CMK (cell line): ENCODE measurements around the gene POMT1.
A peak's percentile ranks its signal among the peaks of the same experiment; 100 is the strongest.
"Not testable (repeated sequence)": the region's sequence is repeated elsewhere in the genome, so short reads cannot be mapped to it uniquely, and the experiment has no call there.

Source experiments
- DNase-seq: peaks from one replicate; pipeline ENCODE4 v3.0.0-alpha.2; 2010; ENCODE audit warnings: low read depth

The POMT1 gene

GRCh38 chr9:131524665-131525315 is 22.1 kb downstream of the POMT1 start:
- DNase-seq: no peak

- no peak for DNase-seq
Measured at GRCh38 chr9:131525643-131526565, 23.2 kb downstream of the POMT1 start.

DNA sequence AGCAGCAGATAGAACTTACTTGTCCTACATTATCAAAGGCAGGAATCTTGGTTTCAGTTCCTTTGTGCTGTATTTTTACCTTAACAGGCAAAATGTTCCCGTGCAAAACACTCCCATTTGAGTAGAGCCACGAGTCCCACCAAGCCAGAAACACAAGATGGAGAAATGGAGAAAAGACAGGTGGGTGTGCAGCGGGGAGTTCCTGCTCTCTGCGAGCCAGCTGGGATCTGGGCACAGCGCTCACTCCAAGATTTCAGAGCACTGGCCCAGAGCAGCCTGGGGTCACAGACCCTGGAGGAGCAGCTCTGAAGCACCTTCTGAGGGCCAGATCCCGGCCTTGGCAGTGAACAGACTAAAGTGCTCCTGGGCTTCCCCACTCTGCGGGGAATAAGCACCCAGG is 25.5 kb downstream of the POMT1 start:
- no peak for DNase-seq

GRCh38 chr9:131528886-131529505 is 26.3 kb downstream of the POMT1 start:
- DNase-seq: no peak

DNA sequence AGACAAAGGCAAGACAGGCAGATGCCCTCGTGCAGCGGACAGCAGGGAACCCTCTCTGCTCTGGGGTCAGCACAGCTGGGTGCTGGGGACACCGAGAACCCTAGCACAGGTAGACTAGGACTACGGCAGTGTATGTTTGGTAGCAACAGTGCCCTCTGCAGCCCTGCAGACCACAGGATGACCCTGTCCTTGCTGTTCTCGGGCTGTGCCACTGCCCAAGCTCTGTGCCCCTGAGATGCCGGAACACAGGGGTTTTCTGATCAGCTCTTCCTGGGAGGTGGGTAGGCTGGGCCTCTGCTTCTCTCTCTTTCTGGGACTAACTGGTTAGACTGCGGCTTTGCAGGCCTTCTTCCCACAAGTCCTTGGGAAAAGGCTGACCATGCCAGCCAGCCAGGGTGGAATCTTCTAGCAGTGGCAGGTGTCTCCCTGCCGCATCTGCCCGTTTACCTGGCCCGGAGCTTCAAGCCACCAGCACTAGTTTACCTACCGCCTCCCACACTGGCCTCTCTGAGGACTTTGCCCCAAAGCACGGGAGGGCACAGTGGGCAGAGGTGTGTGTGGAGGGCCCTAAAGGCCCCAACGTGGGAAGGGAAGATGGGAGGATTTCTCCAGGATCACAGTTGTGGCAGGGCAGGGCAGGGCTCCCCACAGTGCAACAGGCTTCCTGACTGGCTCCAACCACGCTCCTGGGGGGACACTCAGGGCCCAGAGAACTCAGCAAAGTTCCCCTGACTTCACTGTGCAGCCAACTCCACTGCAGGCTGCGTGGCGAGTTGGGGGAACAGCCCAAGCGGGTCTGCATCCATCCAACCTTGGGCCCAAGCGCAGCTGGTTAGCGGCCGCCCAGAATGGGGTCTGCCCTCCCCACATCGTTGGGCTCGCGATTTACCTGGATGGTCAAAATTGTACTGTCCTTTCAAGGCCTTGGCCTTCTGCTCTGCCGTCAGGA is 27.2 kb downstream of the POMT1 start:
- DNase-seq: no peak

GRCh38 chr9:131530546-131530919 is 27.8 kb downstream of the POMT1 start:
- DNase-seq: no peak

DNA sequence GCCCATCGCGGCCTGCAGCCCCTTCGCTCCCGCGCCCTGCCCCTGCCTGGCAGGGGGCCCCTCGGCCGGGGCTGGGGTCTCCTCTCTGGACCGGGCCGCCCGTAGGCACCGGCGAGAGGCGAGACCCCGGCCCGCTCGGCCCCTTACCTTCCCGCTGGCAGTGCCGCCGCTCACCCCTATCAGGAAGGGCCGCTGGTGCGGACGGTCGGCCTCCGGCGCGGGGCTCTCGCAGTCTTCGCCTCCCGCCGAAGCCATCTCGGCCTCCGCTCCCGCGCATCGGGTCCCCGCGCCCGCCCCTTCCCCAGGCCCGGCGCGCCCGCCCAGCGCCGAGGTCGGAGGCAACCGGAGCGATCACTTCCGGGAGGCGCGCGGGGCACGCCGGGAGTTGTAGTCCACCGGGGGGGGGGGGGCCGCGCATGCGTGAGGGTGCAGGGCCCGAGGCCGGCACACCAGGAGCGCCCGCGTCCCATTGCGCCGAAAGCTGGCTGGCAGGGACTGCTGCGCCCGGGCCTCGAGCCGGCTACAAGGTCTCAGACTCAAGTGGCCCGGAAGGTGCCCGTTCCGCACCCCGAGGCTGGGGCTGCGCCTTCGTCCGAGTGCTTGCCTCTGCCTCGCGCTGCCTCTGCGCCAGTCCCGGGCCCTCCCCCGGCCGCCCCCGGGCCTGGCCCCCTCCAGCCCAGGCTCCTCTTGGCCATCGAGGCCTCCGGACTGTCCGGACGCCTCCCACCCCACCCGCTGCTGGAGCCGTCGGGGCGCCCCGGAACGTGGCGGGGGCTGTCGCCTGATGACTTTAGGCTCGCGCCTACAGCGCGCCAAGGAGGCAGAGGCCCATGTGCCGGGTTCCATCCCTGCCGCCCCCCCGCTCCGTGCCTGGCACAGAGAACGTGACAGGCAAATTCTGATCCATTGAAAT is 28.5 kb downstream of the POMT1 start, which contains the start of gene UCK1:
TSS of gene UCK1 (minus strand) at position 344 of the 913 bp plus-strand sequence. CDS start at position 255, 89 bp downstream.
- peak; percentile 46 for DNase-seq

DNA sequence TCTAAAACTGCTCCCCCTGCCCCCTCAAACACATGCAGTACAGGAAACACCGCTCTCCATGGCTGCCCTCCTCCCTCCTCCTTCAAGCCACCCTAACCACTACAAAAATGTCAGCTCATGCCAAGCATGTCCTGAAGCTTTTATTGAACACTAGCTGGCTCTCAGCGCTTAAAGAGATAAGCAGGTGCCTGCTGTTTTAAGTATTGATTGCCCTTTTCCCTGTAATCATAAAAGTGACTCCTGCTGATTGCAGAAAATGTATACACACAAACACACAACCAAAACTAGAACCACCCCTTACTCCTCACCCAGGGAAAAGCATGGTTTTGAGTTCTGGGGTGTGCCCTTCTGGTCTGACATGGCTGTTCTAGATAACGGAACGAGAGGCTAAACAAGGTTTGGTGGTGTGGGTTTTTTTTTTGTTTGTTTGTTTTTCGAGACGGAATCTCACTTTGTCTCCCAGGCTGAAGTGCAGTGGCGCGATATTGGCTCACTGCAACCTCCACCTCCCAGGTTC is 32.1 kb downstream of the POMT1 start:
- no peak for DNase-seq

DNA sequence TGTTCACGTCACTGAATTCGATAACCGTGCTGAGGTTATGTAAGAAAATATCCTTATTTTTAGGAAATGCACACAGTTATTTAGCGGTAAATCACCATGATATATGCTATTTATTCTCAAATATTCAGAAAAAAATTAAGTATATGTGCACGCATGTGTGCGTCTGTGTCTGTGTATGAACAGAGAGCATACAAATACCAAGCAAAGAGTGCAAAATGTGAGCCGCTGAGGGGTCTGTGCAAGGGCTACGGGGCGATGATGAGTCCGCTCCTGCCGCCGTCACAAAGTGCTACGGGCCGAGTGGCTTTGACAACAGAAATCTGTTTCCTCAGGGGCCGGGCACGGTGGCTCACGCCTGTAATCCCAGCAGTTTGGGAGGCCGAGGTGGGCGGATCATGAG is 35.2 kb downstream of the POMT1 start:
- DNase-seq: no peak

DNA sequence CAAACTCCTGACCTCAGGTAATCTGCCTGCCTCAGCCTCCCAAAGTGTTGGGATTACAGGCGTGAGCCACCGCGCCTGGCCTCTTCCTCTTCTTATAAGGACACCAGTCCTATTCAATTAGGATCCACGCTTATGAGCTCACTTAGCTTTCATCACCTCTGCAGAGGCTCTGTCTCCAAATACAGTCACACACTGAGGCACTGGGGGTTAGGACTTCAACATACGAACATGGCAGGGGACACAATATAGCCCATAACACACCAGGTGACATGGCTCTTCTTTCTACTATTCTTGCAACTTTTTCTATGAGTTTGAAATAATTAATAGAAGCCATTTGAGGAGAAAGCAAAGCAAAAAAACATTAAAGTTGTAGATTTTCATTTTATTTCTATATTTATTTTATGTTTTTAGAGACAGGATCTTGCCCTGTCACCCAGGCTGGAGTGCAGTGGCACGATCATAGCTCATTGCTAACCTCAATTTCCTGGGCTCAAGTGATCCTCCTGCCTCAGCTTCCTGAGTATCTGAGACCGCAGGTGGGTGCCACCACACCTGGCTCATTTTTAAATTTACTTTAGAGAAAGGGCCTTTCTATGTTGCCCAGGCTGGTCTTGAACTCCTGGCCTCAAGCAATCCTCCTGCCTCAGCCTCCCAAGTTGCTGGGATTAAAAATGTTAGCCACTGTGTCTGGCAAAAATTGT is 36.7 kb downstream of the POMT1 start:
- no peak for DNase-seq

DNA sequence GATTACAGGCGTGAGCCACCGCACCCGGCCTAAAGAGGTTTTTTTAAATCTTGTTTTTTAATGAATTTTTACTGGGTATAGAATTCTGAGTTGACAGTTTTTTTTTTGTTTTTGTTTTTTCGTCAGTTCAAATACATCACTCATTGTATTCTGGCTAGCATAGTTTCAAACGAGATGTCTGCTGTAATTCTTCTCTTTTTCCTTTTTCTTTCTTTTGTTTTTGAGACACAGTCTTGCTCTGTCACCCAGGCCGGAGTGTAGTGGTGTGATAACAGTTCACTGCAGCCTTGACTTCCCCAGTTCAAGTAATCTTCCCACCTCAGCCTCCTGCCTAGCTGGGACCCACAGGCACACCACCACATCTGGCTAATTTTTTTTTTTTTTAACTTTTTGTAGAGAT is 40.4 kb downstream of the POMT1 start:
- no peak for DNase-seq

DNA sequence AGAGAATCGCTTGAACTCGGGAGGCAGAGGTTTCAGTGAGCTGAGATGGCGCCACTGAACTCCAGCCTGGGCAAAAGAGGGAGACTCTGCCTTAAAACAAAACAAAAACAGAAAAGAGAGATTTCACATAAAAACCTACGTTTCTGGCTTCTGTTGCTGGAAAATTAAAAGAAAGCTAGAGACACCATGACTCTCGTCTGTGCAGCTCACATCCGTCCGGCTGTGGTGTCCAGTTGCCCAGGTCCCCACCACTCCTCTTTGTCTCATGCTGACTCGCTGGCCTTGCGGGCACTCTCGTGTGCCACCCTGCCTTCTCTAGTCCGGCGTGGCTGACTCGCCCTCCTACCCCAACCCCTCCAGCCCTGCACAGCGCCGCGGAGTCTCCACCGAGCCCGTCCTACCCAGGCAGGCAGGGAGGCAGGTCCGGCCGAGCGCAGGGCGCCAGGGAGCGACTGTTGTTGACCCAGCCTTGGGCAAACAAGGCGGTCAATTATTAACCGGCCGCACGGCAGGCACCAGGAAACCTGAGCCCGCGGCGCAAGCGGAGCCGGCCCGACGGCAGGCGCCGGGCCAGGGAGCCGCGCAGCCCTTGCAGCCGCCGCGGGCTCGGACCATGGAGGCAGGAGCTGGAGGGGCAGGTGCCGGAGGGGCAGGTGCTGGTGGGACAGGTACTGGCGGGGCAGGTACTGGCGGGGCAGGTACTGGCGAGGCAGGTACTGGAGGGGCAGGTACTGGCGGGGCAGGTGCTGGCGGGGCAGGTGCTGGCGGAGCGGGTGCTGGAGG is 42.5 kb downstream of the POMT1 start, which contains the start of gene PRRT1B:
TSS of gene PRRT1B (plus strand) at position 521 of the 783 bp plus-strand sequence. CDS start at position 614, 93 bp downstream.
- no peak for DNase-seq

GRCh38 chr9:131545786-131546335 is 43.1 kb downstream of the POMT1 start:
- no peak for DNase-seq

- DNase-seq: no peak
Measured at GRCh38 chr9:131546336-131547084, 43.8 kb downstream of the POMT1 start.

- DNase-seq: not testable (repeated sequence)
Measured at GRCh38 chr9:131549186-131549585, 46.5 kb downstream of the POMT1 start.

DNA sequence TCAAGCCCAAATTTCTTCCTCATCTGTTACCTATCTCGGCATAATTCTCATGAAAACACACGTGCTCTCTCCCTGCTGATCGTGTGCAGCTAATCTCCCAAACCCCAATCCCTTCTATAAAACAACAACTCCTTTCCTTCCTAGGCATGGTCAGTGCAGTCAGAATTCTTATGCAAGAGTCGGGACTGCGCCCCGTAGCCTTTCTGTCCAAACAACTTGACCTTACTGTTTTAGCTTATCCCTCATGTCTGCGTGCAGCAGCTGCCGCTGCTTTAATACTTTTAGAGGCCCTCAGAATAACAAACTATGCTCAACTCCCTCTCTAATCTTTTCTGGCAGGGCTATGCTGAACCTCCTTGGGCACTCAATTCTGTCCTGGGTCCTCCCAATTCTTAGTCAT is 47.7 kb downstream of the POMT1 start:
- DNase-seq: not testable (repeated sequence)

DNA sequence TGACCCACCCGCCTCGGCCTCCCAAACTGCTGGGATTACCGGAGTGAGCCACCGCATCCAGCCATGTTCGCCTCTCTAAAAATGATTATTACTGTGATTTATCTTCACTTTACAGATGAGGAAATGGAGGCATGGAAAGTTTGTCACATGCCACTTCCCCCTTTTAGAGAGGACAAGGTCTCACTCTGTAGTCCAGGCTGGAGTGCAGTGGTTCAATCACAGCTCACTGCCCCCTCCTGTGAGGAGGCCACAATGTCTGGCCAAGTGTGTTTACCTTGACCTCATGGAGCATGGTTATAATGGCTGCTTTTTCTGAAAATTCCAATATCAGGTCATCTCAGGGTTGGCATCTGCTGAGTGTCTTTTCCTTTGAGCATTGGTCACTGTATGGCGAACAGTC is 49.3 kb downstream of the POMT1 start:
- no peak for DNase-seq
